Progenitor cell of endocrine pancreas (in vitro differentiated cells): Measurements from ENCODE around the gene HSPA12B. TPM values are rescaled to one million over a fixed set of nuclear protein-coding genes. Genes with fewer than 3 reads are reported as not detected.

Source experiments
- DNase-seq: peaks from one replicate; pipeline ENCODE4 v3.0.0; 2021; ENCODE audit warnings: low spot score; ENCODE audit not compliant: unreplicated experiment
- H3K27ac Mint-ChIP-seq: 2 replicates; pipeline ENCODE4 v1.8.0; 2021; ENCODE audit warnings: mild to moderate bottlenecking, moderate library complexity, mixed read lengths
- H3K27me3 Mint-ChIP-seq: 2 replicates; pipeline ENCODE4 v1.8.0; 2021; ENCODE audit warnings: mixed read lengths
- H3K36me3 Mint-ChIP-seq: 2 replicates; pipeline ENCODE4 v1.8.0; 2022; ENCODE audit warnings: mixed read lengths; ENCODE audit not compliant: insufficient read depth
- H3K4me1 Mint-ChIP-seq: 2 replicates; pipeline ENCODE4 v1.8.0; 2021; ENCODE audit warnings: low read depth, mixed read lengths
- H3K4me3 Mint-ChIP-seq: 2 replicates; pipeline ENCODE4 v1.8.0; 2021; ENCODE audit warnings: low read depth, mild to moderate bottlenecking, moderate library complexity, mixed read lengths
- H3K9me3 Mint-ChIP-seq: 2 replicates; pipeline ENCODE4 v1.8.0; 2021; ENCODE audit warnings: low read depth, mixed read lengths
- total RNA-seq: library from RNA; stranded (reverse); gene quantifications from 2 replicates; pipeline ENCODE4 v1.2.1, GENCODE V29; 2021
- TF ChIP-seq, protein P1 (sequence below): fragments of 200-600 bp; sonication (generic); IDR thresholded peaks from one replicate; pipeline ENCODE4 v1.5.0; 2021; ENCODE audit warnings: antibody characterized with exemption, mild to moderate bottlenecking; ENCODE audit not compliant: unreplicated experiment

HSPA12B gene
- total RNA-seq, 1 donor from 2014 or later, result not detected

DNA sequence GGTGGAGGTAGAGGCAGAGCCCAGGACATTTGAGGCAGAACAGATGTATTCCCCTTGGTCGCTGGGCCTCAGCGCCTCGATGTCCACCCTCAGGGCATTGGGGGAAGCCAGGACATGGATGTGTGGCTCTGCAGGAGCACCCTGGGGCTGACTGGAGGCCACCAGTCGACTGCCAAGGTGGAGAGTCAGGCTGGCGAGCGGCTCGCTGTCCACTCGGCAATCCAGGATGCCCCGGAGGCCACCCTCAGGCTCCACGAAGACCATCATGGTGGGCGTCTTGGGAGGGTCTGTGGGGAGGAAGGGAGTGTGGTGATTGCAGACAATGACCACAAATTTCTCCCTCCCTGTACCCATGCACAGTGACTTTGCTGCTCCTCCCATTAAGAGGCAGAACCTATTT, 42.5 kb upstream of the HSPA12B start:
- no peak overlapping the region for H3K4me3 Mint-ChIP-seq
- no peaks in the 10 kb centered on the region for H3K4me1 Mint-ChIP-seq
- H3K27me3 Mint-ChIP-seq, result peaks cover 34% of the 10 kb centered on the region
- TF ChIP-seq, protein P1, sequence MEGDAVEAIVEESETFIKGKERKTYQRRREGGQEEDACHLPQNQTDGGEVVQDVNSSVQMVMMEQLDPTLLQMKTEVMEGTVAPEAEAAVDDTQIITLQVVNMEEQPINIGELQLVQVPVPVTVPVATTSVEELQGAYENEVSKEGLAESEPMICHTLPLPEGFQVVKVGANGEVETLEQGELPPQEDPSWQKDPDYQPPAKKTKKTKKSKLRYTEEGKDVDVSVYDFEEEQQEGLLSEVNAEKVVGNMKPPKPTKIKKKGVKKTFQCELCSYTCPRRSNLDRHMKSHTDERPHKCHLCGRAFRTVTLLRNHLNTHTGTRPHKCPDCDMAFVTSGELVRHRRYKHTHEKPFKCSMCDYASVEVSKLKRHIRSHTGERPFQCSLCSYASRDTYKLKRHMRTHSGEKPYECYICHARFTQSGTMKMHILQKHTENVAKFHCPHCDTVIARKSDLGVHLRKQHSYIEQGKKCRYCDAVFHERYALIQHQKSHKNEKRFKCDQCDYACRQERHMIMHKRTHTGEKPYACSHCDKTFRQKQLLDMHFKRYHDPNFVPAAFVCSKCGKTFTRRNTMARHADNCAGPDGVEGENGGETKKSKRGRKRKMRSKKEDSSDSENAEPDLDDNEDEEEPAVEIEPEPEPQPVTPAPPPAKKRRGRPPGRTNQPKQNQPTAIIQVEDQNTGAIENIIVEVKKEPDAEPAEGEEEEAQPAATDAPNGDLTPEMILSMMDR, result no peak
- no peak overlapping the region for H3K27ac Mint-ChIP-seq
- DNase-seq, result no peak
- H3K9me3 Mint-ChIP-seq, result no peaks in the 10 kb centered on the region
- H3K36me3 Mint-ChIP-seq, result no peaks in the 10 kb centered on the region

DNA sequence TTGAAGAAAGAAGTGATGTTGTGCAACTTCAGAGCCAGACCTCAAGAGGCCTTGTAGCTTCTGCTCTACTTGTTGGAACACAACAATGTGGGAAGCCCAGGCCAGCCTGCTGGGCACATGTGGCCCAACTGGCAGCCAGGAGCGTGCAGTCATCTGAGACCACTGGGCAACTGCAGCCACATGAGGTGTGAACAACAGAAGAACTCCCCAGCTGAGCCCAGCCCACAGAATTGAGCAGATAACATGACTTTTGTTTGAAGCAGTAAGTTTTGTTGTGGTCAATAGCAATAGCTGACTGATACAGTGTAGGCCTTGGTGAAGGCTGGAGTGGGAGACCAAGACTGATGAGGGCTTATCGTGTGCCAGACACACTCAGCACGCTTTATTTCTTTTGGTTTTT, 42.1 kb upstream of the HSPA12B start:
- no peak for DNase-seq
- TF ChIP-seq, protein P1, result no peak
- H3K27me3 Mint-ChIP-seq, result peaks cover 29% of the 10 kb centered on the region
- H3K9me3 Mint-ChIP-seq, result no peaks in the 10 kb centered on the region
- H3K4me3 Mint-ChIP-seq, result no peak overlapping the region
- no peaks in the 10 kb centered on the region for H3K36me3 Mint-ChIP-seq
- no peak overlapping the region for H3K27ac Mint-ChIP-seq
- no peaks in the 10 kb centered on the region for H3K4me1 Mint-ChIP-seq

DNA sequence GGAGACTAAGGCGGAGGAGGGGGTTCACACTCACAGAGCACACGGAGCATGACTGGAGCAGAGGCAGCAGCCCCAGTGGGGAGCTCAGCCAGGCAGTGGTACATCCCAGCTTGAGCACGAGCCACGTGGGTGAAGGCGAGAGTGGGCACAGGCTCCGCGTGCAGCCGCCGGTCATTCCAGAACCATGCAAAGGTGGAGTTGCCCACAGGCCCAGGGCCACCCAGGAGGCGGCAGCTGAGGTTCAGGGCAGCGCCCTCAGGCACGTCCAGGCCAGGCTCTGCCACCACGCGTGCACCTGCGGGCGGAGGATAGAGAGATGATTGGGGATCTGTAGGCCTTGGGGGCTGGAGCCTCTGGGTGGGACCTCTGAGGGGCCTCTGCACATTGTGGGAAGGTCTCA, 41.2 kb upstream of the HSPA12B start:
- Mint-ChIP-seq H3K9me3 (no peaks in the 10 kb centered on the region), H3K27ac (no peak overlapping the region), H3K27me3 (peaks cover 20% of the 10 kb centered on the region), H3K4me1 (no peaks in the 10 kb centered on the region), H3K4me3 (no peak overlapping the region), H3K36me3 (no peaks in the 10 kb centered on the region)
- TF ChIP-seq, protein P1, result no peak
- no peak for DNase-seq

DNA sequence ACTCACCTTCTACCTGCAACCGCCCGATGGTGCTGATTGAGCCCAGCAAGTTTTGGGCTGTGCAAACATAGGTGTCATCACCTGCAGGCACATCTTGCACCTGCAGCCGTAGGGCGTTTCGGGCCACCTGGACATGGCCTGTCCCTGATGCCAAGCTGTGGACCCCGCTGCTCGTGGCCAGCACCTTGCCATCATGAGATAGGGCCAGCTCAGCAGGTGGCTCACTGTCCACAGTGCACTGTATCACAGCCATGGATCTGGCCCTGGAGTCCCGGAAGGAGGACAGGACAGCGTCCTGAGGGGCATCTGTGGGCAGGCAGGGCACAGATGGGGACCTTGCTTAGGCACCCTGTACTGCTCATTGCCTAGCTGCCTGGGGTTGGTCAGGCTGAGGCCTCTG, 40.6 kb upstream of the HSPA12B start:
- Mint-ChIP-seq H3K4me3 (no peak overlapping the region), H3K27ac (no peak overlapping the region), H3K4me1 (no peaks in the 10 kb centered on the region), H3K9me3 (no peaks in the 10 kb centered on the region), H3K36me3 (no peaks in the 10 kb centered on the region), H3K27me3 (peaks cover 15% of the 10 kb centered on the region)
- TF ChIP-seq, protein P1, result no peak
- no peak for DNase-seq

DNA sequence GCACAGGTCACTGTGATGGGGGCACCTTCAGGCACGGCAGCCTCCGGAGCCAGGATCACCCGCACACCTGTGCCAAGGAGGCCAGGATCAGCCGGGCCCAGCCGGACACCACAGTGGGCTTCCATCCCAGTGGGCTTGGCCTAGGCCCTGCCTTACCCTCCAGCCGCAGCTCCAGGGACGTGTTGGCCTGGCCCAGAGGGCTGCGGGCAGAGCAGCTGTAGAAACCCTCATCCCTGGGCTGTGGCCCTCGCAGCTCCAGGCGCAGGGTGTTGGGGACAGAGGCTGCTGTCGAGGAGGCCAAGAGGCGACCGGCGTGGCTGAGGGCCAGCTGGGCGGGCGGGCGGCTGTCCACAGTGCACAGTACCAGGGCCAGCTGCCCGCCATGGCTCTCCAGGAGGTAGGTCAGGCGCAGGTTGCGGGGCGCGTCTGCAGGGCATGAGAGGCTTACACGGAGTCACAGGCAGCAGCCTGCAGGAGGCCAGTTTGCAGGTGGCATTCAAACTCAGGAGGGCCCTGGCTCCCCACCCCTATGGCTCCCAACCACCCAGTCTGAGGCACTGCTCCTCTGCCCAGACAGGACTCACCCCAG, 39.7 kb upstream of the HSPA12B start:
- no peaks in the 10 kb centered on the region for H3K36me3 Mint-ChIP-seq
- H3K9me3 Mint-ChIP-seq, result no peaks in the 10 kb centered on the region
- no peaks in the 10 kb centered on the region for H3K4me1 Mint-ChIP-seq
- H3K27ac Mint-ChIP-seq, result no peak overlapping the region
- no peak overlapping the region for H3K4me3 Mint-ChIP-seq
- H3K27me3 Mint-ChIP-seq, result peaks cover 7% of the 10 kb centered on the region
- no peak for DNase-seq
- TF ChIP-seq, protein P1, result no peak
